Testis (tissue), 3 donors: Measurements from ENCODE around the gene PTGIS. TPM values are rescaled to one million over a fixed set of nuclear protein-coding genes. Genes with fewer than 3 reads are reported as not detected.

Experiments used
- DNase-seq: peaks from one replicate; pipeline ENCODE4 v3.0.0-alpha.2; 2019
- H3K27ac ChIP-seq, 2 donors: fragments of 200-600 bp; sonication (generic); one replicate each; pipeline ENCODE4 v1.5.1; 2019
- H3K27me3 ChIP-seq: fragments of 200-600 bp; sonication (generic); one replicate; pipeline ENCODE4 v1.5.1; 2019
- H3K36me3 ChIP-seq: fragments of 200-600 bp; sonication (generic); one replicate; pipeline ENCODE4 v1.5.1; 2017; ENCODE audit warnings: low read depth; ENCODE audit errors: missing control alignments
- H3K4me1 ChIP-seq: fragments of 200-600 bp; sonication (generic); one replicate; pipeline ENCODE4 v1.5.1; 2019
- H3K4me3 ChIP-seq, 2 donors: fragments of 200-600 bp; sonication (generic); one replicate each; pipeline ENCODE4 v1.5.1; 2017 to 2019
- H3K9me3 ChIP-seq: fragments of 200-600 bp; sonication (generic); one replicate; pipeline ENCODE4 v1.5.1; 2017
- CTCF ChIP-seq, 3 experiments: fragments of 450-650 bp in 2 of 3; fragments of 200-600 bp in 1 of 3; sonication (generic) in 1 of 3; IDR thresholded peaks; one replicate each; pipeline ENCODE4 v1.5.1; 2016 to 2019; ENCODE audit warnings: antibody characterized with exemption in 3 of 3, mild to moderate bottlenecking in 2 of 3, moderate library complexity in 1 of 3
- POLR2A ChIP-seq: fragments of 450-650 bp; IDR thresholded peaks from one replicate; pipeline ENCODE4 v1.6.1; 2017; ENCODE audit warnings: antibody characterized with exemption, mild to moderate bottlenecking, moderate library complexity
- WGBS, 2 donors: methylation state at CpG; one replicate each; pipeline ENCODE4 v1.1.5; 2018; 5-methylcytosine and 5-hydroxymethylcytosine counted together
- intact Hi-C: fragments of 100-400 bp; cut with DNase I; formaldehyde crosslinking; loops from one replicate; pipeline ENCODE4 v1.15.1; 2023; ENCODE audit warnings: low total_unique reads
- polyA plus RNA-seq: library from polyadenylated mRNA; stranded (reverse); fragments of 350-450 nt; fragmentation: Illumina TruSeq; extraction: RNeasy Lipid Tissue Mini Kit (QIAGEN cat#74804); gene quantifications from one replicate; pipeline ENCODE4 v1.2.3, GENCODE V29; 2014; ENCODE audit warnings: low read depth, low replicate concordance; ENCODE audit not compliant: insufficient read depth
- total RNA-seq, 2 donors: library from RNA; depleted of rRNA; stranded (reverse); fragments of >200 nt; gene quantifications; one replicate each; pipeline ENCODE4 v1.2.3, GENCODE V29; 2016

Gene PTGIS
- total and polyA plus RNA-seq, 3 donors from 2014 or later = 12.2 to 30.3 (median 13.0) TPM

- Histone ChIP-seq H3K36me3 (no peaks in the 10 kb centered on the region), H3K27ac (no peak overlapping the region), H3K9me3 (no peaks in the 10 kb centered on the region), H3K4me3 (peak overlapping the region; percentile 51 to 56), H3K27me3 (no peaks in the 10 kb centered on the region), H3K4me1 (peaks cover 11% of the 10 kb centered on the region)
- DNase-seq = peak; percentile 89
- TF ChIP-seq CTCF (IDR thresholded peaks at IDR 0.05) = peak; percentile 73 to 80 (median 78)
- no peak for TF ChIP-seq POLR2A
- intact Hi-C loops = loop anchor here (5.0 kb wide), 1 partner anchor 147 kb away; no protein-coding TSS in a partner anchor
- WGBS, 2 donors = 2 to 3% methylated on average over 26 to 61 of the region's 61 CpGs
These were observed 83.5 kb downstream of the PTGIS start for GRCh38 chr20:49484180-49485140.

GRCh38 chr20:49483696-49484123 is 84.2 kb downstream of the PTGIS start:
- TF ChIP-seq CTCF (IDR thresholded peaks at IDR 0.05) (no peak), POLR2A (no peak)
- 0 to 1% methylated on average over 6 to 12 of the region's 44 CpGs for WGBS, 2 donors
- DNase-seq = no peak
- H3K4me3 ChIP-seq = peak overlapping the region; percentile 51 to 57
- intact Hi-C loops = loop anchor here (5.0 kb wide), 1 partner anchor 146 kb away; no protein-coding TSS in a partner anchor
- no peak overlapping the region for H3K27ac ChIP-seq
- H3K4me1 ChIP-seq = peaks cover 11% of the 10 kb centered on the region
- no peaks in the 10 kb centered on the region for H3K9me3 ChIP-seq
- H3K27me3 ChIP-seq = no peaks in the 10 kb centered on the region
- no peaks in the 10 kb centered on the region for H3K36me3 ChIP-seq

GRCh38 chr20:49483018-49483695 is 84.8 kb downstream of the PTGIS start:
- DNase-seq = no peak
- intact Hi-C loops = loop anchor here (5.0 kb wide), 1 partner anchor 146 kb away; no protein-coding TSS in a partner anchor
- WGBS, 2 donors = 1 to 2% methylated on average over 23 to 27 of the region's 27 CpGs
- TF ChIP-seq CTCF (IDR thresholded peaks at IDR 0.05) = no peak
- no peak for TF ChIP-seq POLR2A
- Histone ChIP-seq H3K36me3 (no peaks in the 10 kb centered on the region), H3K9me3 (no peaks in the 10 kb centered on the region), H3K27ac (no peak overlapping the region), H3K4me3 (peak overlapping the region; percentile 51 to 57), H3K4me1 (peaks cover 11% of the 10 kb centered on the region), H3K27me3 (no peaks in the 10 kb centered on the region)

GRCh38 chr20:49482621-49483017 is 85.3 kb downstream of the PTGIS start, which contains the start of gene KCNB1:
KCNB1 (minus strand) TSS chr20:49482668; CDS start chr20:49482480, 188 bp downstream.
- Histone ChIP-seq H3K27ac (no peak within 1 kb of the TSS), H3K36me3 (no peaks in the 10 kb centered on the region), H3K4me1 (peaks cover 11% of the 10 kb centered on the region), H3K9me3 (no peaks in the 10 kb centered on the region), H3K4me3 (peak within 1 kb of the TSS; percentile 51 to 57), H3K27me3 (no peaks in the 10 kb centered on the region)
- intact Hi-C loops = loop anchor here (5.0 kb wide), 1 partner anchor 145 kb away; no protein-coding TSS in a partner anchor
- TF ChIP-seq CTCF (IDR thresholded peaks at IDR 0.05) (peak in 1 of 3 experiments; percentile 29), POLR2A (no peak)
- peak; percentile 69 for DNase-seq
- WGBS, 2 donors = 0 to 6% methylated on average over 16 to 18 of the region's 34 CpGs
